ENCODE data around the gene FIS1. TPM values are rescaled to one million over a fixed set of nuclear protein-coding genes. Genes with fewer than 3 reads are reported as not detected.

Gene FIS1
- total RNA-seq, 2 donors from 2014 or later, result 238 to 256 TPM

DNA sequence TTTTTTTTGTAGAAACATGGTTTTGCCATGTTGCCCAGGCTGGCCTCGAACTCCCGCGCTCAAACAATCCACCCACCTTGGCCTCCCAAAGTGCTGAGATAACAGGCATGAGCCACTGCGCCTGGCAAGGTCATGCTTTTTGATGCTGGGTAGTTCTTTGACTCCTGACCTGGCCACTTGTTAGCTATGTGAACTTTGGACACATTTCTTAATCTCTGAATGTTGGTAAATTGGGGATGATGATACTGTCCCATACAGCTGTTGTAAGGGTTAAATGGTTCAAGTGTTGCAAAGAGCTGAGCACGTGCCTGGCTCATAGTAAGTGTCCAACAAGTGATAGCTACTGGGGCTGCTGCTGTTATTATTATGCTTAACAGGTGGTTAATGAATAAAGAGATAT, 24.6 kb downstream of the FIS1 start:
- 88% methylated on average over 5 of the region's 5 CpGs for WGBS

DNA sequence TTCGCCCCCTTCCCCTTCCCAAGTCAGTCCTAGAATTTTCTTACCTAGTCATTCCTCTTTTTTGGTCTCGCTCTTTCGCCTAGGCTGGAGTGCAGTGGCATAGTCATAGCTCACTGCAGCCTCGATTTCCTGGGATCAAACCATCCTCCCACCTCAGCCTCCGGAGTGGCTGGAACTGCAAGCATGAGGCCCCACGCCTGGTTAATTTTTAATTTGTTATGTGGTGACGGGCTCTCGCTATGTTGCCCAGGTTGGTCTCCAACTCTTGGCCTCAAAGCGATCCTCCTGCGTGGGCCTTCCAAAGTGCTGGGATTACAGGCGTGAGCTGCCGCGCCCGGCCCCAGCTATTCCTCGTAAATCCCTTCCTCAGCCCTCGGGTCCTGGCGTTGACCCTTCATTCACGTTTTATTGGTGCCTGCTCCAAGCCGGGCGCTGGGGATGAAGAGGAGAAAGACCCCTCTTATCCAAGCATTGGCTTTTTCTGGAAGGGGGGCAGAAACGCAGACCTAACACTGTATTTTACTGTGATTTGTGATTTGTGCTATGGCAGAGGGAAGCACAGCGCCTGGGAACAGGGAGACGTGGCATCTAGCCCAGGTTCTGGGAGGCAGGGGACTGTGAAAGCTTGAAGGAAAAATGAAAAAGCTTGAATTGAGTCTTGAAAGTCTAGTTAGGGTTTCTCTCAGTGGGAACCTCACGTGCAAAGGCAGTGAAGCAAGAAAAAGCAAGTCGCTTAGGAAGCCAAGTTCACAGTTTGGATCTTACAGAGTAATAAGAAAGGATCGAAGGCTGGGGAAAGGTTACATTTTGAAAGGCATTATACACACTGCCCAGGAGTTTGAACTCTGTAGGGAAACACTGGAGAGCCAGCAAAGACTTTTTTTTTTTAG, 26.4 kb downstream of the FIS1 start:
- peak overlapping the region; percentile 71 to 78 for H3K27ac ChIP-seq
- no peak for DNase-seq (ENCODE audit: low spot score)
- no peaks in the 10 kb centered on the region for H3K27me3 ChIP-seq (replicated peaks; ENCODE audit: insufficient read depth)
- H3K36me3 ChIP-seq, result peaks cover 0 to 2% of the 10 kb centered on the region in 2 donors
- intact Hi-C loops (cut with DNase I), result no loop called here
- H3K4me3 ChIP-seq, result peak overlapping the region; percentile 63 to 66
- no peak for TF ChIP-seq POLR2A (IDR thresholded peaks at IDR 0.05)
- TF ChIP-seq, protein P1, sequence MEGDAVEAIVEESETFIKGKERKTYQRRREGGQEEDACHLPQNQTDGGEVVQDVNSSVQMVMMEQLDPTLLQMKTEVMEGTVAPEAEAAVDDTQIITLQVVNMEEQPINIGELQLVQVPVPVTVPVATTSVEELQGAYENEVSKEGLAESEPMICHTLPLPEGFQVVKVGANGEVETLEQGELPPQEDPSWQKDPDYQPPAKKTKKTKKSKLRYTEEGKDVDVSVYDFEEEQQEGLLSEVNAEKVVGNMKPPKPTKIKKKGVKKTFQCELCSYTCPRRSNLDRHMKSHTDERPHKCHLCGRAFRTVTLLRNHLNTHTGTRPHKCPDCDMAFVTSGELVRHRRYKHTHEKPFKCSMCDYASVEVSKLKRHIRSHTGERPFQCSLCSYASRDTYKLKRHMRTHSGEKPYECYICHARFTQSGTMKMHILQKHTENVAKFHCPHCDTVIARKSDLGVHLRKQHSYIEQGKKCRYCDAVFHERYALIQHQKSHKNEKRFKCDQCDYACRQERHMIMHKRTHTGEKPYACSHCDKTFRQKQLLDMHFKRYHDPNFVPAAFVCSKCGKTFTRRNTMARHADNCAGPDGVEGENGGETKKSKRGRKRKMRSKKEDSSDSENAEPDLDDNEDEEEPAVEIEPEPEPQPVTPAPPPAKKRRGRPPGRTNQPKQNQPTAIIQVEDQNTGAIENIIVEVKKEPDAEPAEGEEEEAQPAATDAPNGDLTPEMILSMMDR (IDR thresholded peaks at IDR 0.05), result no peak
- no peak for TF ChIP-seq POLR2AphosphoS5 (IDR thresholded peaks at IDR 0.05)
- H3K4me1 ChIP-seq (replicated peaks), result peaks cover 8% of the 10 kb centered on the region
- WGBS, result 6% methylated on average over 26 of the region's 26 CpGs
- H3K9me3 ChIP-seq, result no peaks in the 10 kb centered on the region

More for the DNA sequence above, 24.6 kb downstream of the FIS1 start:
- peaks cover 4 to 12% of the 10 kb centered on the region in 2 donors for H3K36me3 ChIP-seq
- no peak overlapping the region for H3K4me3 ChIP-seq
- no peaks in the 10 kb centered on the region for H3K27me3 ChIP-seq (replicated peaks; ENCODE audit: insufficient read depth)
- peaks cover 8% of the 10 kb centered on the region for H3K4me1 ChIP-seq (replicated peaks)
- intact Hi-C loops (cut with DNase I), result no loop called here
- no peak for DNase-seq (ENCODE audit: low spot score)
- H3K9me3 ChIP-seq, result no peaks in the 10 kb centered on the region
- no peak overlapping the region for H3K27ac ChIP-seq
- TF ChIP-seq, protein P1 (IDR thresholded peaks at IDR 0.05), result no peak
- TF ChIP-seq POLR2A (IDR thresholded peaks at IDR 0.05), result no peak
- no peak for TF ChIP-seq POLR2AphosphoS5 (IDR thresholded peaks at IDR 0.05)

DNA sequence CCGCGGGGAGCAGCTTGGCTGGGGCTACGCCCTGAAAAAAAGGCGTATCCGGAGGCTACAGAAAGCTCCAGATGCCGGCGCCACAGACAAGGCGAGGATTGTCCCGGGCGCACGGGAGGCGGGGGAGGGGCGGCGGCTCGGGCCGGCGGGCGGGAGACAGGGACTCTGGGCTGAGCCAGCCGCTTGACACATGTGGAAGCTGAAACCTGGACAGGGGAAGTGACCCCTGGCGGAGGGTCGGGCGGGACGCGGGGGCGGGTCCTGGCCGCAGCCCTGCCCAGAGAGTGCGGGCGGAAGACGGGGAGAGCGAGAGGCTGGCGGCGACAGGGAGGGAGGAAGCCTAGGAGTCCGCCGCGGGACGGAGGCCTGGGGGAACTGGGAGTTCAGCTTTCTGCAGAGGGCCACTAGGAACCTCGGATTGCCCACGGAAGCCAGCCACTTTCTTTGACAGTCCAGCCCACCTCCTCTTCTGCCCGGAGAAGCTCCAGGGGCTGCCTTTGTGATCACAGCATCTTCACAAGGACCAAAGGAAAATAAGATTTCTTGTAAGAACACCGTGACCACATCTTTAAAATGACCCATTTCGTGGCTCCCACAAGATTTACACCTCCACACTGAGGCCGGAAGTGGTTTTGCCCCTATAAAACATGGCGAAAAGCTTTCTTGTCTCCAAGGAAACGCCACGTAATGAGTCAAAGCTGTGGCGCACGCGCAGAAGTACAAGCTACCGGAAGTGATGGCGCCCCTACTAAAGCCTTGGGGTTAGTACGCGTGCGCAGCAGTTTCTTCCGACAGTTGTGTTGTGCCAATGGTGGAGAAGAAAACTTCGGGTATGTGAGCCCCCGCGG, 27.3 kb downstream of the FIS1 start, which contains the start of the genes PLOD3 and ZNHIT1:
TSS of gene PLOD3 (minus strand) at position 194 of the 848 bp plus-strand sequence. CDS start 307 bp downstream, outside the sequence.
TSS of gene ZNHIT1 (plus strand) at position 778 of the 848 bp plus-strand sequence. CDS start at position 809, 31 bp downstream.
- intact Hi-C loops (cut with DNase I), result loop anchor here (2.0 kb wide), 1 partner anchor 27 kb away; the partner anchor contains the start of gene FIS1
- DNase-seq (ENCODE audit: low spot score), result peak; percentile 97
- Histone ChIP-seq H3K4me1 (replicated peaks) (peaks cover 8% of the 10 kb centered on the region), H3K27me3 (replicated peaks; ENCODE audit: insufficient read depth) (no peaks in the 10 kb centered on the region), H3K4me3 (peak within 1 kb of the TSS; percentile 63 to 66), H3K27ac (peak within 1 kb of the TSS; percentile 71 to 78), H3K36me3 (no peaks in the 10 kb centered on the region), H3K9me3 (no peaks in the 10 kb centered on the region)
- WGBS, result 1% methylated on average over 57 of the region's 57 CpGs
- peak; percentile 20 for TF ChIP-seq POLR2A (IDR thresholded peaks at IDR 0.05)
- TF ChIP-seq POLR2AphosphoS5 (IDR thresholded peaks at IDR 0.05), result peak; percentile 98
- TF ChIP-seq, protein P1 (IDR thresholded peaks at IDR 0.05), result peak in 2 of 4 experiments; percentile 17 to 29

DNA sequence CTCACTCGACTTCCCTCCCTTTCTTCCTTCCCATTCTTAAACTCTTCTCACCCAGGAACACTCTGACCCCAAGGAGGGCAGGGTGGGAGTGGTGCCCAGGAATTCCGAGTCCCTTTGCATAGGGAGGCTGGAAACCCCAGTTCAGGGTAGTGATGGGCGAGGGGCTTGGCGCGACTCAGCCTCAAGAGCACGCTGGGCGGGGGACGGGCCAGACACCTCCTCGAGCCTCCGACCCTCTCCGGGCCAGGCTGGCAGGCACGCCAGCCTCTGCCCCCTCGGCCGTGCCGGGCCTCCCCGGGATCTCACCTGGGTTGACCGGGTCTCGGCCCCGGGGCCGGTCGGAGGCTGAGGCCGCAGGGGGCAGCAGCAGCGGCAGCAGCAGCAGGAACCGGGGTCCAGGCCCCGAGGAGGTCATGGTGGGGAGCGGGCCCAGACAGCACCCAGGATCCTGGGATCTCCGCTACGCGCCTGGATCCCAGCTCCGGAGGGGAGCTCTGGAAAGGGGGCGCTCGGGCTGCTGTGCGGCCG, 28.0 kb downstream of the FIS1 start:
- intact Hi-C loops (cut with DNase I), result loop anchor here (2.0 kb wide), 1 partner anchor 28 kb away; the partner anchor contains the start of gene FIS1
- TF ChIP-seq POLR2AphosphoS5 (IDR thresholded peaks at IDR 0.05), result no peak
- no peak for TF ChIP-seq POLR2A (IDR thresholded peaks at IDR 0.05)
- TF ChIP-seq, protein P1 (IDR thresholded peaks at IDR 0.05), result no peak
- Histone ChIP-seq H3K4me1 (replicated peaks) (peaks cover 8% of the 10 kb centered on the region), H3K36me3 (peaks cover 0 to 3% of the 10 kb centered on the region in 2 donors), H3K27me3 (replicated peaks; ENCODE audit: insufficient read depth) (no peaks in the 10 kb centered on the region), H3K9me3 (no peaks in the 10 kb centered on the region), H3K4me3 (peak overlapping the region; percentile 63 to 66), H3K27ac (peak overlapping the region; percentile 71 to 78)
- DNase-seq (ENCODE audit: low spot score), result no peak
- 1% methylated on average over 29 of the region's 34 CpGs for WGBS
